ENCODE results near the gene CRHR1.

DNA sequence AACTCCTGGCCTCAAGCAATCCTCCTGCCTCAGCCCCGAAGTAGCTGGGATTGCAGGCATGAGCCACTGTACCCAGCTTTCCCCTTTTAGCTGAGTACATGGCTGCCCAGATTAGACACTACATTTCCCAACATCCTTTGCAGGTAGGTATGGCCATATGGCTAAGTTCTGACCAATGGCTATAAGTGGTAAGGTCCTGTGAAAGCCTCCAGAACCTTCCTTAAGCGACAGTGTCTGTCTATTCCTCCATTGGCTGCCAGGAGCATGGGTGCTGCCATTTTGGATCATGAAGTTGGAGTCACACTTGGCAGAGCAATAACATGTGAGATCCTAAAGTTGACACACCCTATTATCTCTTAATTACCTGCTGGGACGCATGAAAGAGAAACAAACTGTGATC is 24.4 kb upstream of the CRHR1 start:
- no peak for TF ChIP-seq POLR2AphosphoS5 (IDR thresholded peaks at IDR 0.05; ENCODE audit: borderline replicate concordance, low read depth, low read length)
- TF ChIP-seq EZH2 (IDR thresholded peaks at IDR 0.05), result no peak
- TF ChIP-seq FOXP2 (optimal IDR thresholded peaks at IDR 0.05; ENCODE audit: control extremely low read depth, extremely low read length, insufficient read depth), result no peak
